ENCODE measurements around the gene ALDH1A1. TPM values are rescaled to one million over a fixed set of nuclear protein-coding genes. Genes with fewer than 3 reads are reported as not detected.

Gene ALDH1A1
- total RNA-seq, 1 donor from 2014 or later: 23.3 TPM

DNA sequence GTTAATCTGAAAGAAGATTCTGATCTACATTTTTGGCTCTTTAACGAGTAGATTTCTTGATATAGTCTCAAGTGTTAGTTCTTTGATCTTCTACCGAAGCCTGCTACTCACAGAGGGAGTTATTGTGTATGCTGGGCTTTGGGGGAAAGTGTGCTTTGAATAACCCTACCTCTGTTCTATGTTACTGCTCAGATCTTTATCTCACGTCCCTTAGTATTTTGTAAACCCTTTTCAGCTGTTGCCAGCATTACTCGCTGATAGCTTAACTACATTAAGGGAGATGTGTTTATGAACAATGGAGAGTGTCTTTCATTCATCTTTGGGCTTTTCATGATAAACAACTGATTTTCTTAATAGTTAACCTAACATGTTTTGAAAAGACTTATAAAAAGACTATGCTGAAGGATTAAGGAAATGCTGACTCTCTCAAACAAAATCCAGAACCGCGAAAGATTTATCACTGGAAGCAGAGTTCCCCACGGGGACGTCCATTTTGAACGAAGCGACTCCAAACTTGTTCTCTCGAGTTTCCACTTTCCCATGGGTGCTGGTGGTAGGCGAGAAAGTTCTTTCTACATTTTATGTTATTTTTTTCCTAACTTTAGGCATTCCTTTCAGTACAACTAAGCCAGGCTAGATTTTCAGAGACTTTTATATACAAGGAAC, 27.9 kb upstream of the ALDH1A1 start:
- intact Hi-C loops (cut with micrococcal nuclease): no loop called here
- DNase-seq: no peak
- ATAC-seq: no peak

- intact Hi-C loops (cut with micrococcal nuclease): no loop called here
- no peak for DNase-seq
- no peak for ATAC-seq
Measured at GRCh38 chr9:72980183-72980582, 27.3 kb upstream of the ALDH1A1 start.

DNA sequence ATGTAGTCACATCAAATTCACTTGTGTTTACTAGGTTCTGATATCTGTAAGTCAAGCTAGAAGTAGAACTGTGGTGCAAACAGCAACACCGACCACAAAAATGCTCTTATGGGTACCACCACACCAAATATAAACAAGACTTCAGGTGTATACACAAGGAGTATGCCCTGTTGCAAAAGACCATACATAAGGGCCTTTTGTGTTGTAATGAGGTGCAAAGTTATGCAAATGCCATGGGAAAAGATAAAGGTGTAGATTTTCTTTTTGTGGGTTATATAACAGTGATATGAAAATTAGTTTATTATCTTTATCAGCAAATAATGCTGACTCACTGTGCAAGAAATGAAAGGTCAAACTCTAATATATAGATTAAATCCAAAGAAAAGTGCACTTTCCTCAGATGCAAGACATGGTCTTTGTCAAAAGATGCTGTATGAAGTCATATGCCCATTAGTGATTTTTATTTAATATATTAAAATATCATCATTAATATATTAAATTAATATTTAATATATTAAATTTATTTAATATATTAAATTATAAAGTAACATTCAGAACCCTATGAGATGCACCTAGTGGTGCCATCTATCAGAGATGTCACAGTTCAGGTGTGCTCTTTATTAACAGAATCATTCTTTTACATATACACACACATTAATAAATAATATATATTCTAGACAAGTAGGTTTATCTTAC, 26.7 kb upstream of the ALDH1A1 start:
- ATAC-seq (no peak), DNase-seq (no peak)
- intact Hi-C loops (cut with micrococcal nuclease): no loop called here

- intact Hi-C loops (cut with micrococcal nuclease): no loop called here
- ATAC-seq: no peak
- no peak for DNase-seq
Measured at GRCh38 chr9:72978744-72979143, 25.9 kb upstream of the ALDH1A1 start.

DNA sequence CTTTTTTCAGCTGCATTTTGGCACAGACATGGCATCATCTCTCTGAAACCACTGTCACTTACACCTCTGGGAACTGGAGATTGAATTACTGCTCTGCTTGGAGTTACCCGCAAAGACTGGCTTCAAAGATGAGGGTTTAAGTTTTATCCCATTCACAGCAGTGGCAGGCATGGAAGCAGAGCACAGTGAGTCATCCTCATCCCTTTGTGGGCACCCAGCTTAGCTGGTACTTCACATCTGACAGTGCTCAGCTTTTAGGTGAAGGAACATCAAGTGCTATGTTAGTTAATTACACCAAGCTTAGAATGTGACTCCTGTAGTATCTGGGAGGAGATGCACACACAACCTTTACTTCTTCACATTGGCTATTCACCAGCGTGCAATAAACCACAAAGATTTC, 24.8 kb upstream of the ALDH1A1 start:
- DNase-seq: no peak
- intact Hi-C loops (cut with micrococcal nuclease): no loop called here
- no peak for ATAC-seq

- intact Hi-C loops (cut with micrococcal nuclease): no loop called here
- ATAC-seq (no peak), DNase-seq (no peak)
Measured at GRCh38 chr9:72974501-72974900, 21.6 kb upstream of the ALDH1A1 start.

DNA sequence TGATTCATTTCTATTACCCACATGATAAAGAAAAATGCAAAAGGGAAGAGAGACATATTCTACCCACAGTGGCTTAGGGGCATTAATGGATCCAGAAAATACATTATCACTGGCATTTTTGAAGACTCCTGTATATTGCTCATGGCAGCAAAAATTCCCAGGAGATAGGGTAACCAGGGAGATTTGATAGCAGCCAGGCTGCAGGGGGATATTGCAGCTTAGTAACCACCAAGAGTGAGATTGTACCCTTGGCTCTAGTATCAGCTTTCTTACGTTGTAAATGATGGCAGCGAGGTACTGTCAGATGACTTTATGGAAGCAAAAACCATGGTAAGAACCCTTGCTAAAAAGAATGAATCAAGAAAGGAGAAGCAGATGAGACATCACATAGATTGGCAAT, 19.8 kb upstream of the ALDH1A1 start:
- no peak for DNase-seq
- intact Hi-C loops (cut with micrococcal nuclease): no loop called here
- ATAC-seq: no peak

DNA sequence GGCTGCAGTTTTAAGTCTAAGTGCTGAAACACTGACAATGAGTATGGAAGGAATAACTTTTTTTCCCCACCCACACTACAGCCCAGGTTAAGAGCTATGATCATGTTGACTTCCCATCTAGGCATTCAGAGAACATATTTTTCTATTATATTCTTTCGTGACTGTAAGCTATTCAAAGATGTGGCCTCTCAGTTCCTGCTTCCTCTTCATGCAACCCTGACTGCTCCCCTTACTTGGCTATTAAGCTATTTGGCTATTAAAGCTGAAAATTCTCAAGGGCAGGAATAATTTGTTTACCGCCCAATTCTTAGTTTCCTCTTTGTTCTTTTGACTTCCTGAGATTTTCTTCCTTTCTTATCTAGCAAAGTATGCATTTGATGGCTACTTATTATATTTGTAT, 18.6 kb upstream of the ALDH1A1 start:
- ATAC-seq: no peak
- DNase-seq: no peak

GRCh38 chr9:72960446-72960845, 7.6 kb upstream of the ALDH1A1 start:
- DNase-seq (no peak), ATAC-seq (no peak)
- intact Hi-C loops (cut with micrococcal nuclease): no loop called here

More for the DNA sequence above, 18.6 kb upstream of the ALDH1A1 start:
- intact Hi-C loops (cut with micrococcal nuclease): no loop called here

DNA sequence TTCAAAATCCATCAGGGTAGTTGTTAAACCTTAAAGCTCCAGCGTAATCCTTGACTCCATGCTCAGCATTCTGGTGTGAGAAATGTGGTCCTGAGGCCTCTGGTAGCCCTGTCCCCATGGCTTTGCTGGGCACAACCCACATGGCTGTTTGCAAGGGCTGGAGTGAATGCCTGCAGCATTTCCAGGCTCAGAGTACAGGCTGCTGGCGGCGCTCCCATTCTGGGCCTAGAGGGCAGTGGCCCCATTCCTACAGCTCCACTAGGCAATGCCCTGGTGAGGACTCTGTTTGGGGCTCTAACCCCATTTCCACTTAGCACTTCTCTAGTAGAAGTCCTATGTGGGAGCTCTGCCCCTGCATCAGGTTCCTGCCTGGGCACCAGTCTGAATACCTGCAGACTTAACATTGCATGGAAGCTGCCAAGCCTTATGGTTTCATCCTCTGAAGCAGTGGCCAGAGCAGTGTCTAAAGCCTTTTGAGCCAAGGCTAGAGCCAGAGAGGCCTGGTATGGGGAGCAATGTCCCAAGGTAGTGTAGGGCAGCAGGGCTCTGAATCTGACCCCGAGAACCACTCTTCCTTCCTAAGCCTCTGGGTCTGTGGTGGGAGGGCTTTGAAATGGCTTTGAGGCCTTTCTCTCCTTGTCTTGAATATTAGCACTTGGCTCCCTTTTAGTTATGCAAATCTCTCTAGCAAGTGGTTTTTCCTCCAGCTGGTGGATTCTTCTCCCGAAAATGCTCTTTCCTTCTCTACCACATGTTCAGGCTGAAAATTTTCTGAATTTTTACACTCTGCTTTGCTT, 5.8 kb upstream of the ALDH1A1 start:
- intact Hi-C loops (cut with micrococcal nuclease): no loop called here
- DNase-seq: no peak
- ATAC-seq: no peak

DNA sequence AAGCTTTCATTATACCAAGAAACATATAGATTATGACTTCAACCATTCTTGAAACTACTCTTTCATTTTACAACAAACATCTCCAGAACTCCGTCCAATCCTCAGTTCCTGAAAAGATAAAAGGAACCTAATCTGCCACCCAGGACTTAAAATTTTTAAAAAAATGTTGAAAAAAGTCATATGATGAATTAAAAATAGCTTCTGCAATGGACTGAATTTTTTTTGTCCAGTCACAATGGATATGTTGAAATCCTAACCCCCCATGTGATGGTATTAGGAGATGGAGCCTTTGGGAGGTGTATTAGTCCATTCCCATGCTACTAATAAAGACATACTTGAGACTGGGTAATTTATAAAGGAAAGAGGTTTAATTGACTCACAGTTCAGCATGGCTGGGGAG, 2.7 kb upstream of the ALDH1A1 start:
- DNase-seq (no peak), ATAC-seq (peak; percentile 26)
- intact Hi-C loops (cut with micrococcal nuclease): no loop called here

DNA sequence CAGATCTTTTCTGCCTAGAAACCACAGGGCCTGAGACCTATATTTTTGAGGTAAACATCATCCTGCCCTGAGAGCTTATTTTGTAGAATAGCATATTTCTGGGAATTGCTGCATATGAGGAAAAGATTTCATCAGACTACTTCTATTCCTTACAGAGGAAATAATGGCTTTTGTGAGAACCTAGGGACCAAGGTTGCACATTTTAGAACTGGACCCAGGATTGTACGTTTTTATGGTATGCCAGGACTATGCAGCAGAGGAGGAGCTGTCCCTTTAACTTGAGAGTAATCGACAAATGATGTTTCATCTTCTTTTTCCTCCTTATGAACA, 2.2 kb upstream of the ALDH1A1 start:
- no peak for ATAC-seq
- DNase-seq: no peak
- intact Hi-C loops (cut with micrococcal nuclease): no loop called here

DNA sequence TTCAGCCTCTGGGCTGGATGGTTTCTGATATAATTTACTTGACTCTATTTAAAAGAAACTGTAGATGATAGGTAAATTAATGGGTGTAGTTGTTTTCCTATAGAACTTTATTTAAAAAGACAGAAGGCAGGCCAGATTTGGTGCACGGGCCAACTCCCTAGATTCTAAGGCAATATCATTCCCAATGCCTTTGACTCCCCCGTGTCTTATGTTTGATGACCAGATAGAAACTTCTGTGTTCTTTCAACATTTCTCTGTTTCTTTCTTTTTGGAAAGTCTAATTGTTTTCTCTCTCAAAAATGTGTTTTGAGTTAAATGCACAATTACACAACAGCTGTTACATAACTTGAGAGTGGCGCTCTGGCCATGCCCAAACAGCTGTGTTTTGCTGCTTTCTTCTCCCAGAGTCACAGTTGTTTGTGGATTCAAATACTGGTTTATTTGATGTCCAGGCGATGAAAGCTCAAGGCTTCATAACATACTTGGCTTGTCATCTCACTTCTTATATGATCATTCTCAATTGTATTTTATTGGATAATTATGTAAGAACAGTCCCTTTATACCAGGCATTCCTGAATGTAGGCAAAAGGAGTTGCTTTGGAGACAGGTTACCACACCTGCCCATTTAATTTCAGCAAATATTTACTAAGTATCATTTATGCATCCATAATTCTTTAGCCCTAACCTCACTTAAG, 1.7 kb upstream of the ALDH1A1 start:
- intact Hi-C loops (cut with micrococcal nuclease): no loop called here

GRCh38 chr9:72952381-72952690, 517 bp downstream of the ALDH1A1 start:
- intact Hi-C loops (cut with micrococcal nuclease): no loop called here
- DNase-seq: no peak
- ATAC-seq: no peak

More for the DNA sequence above, 1.7 kb upstream of the ALDH1A1 start:
- DNase-seq (peak; percentile 46), ATAC-seq (peak; percentile 82)

DNA sequence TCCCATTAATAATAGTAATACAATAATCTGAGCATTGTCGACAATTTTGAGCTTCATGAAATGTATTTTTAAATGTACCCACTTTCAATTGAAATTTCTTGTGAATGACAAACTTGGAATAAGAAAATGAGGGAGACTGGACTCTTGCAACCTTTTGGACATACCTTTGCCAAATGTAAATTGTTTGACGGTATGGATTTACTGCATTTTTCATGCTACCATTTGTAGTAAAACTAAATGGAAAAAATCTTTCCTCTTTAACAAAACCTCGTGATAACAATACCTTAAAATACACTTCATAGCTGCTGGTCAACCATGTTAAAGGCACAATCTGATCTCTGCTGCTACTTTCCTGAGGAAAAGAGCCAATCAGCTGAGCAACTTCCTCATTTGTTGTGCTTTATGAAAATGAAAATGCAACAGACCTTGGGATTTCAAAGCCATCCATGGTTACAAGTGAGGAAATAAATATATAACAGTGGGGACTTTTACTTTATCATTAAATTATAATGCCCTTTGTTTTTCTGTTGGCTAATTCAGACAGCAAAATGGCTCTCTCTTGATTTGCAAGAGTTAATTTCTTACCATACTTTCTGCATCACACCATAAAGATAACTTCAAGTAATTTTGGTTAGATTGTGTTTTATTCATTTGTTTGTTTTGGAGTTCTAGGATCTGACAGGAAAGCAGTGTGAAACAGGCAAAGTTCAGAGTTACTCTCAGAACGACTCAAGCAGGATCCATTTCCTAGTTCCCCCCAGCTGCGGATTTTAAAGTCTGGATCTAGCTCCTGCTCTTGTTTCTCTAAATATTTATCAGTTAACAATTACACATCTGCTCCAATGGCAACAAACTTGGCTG, 1.1 kb downstream of the ALDH1A1 start:
- no peak for DNase-seq
- ATAC-seq: peak; percentile 19
- intact Hi-C loops (cut with micrococcal nuclease): no loop called here

DNA sequence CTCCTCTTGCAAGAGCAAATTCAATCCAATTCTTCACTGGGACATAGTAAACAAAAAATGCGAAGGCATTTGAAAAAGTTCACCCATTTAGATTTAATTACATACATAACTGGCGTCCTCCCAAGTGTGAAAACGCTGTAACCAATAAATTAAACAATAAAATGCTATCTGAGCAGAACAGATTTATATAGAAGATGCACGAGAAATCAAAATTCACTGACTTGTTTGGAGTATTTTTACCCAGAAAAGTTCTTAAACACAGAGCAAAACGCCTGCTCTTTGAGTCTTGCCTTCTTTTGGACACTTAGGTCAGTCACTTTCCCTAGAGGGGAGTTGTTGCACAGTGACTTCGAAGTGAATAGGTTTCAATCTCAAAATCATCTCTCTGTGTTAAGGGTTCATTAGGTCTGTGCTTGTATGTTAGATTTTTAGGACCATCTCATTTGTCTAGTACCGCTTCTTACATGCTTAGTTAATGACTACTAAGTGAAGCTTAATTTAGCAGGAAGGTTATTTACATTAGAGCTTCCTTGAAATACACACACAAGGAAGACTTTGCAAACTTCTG, 1.9 kb downstream of the ALDH1A1 start:
- no peak for ATAC-seq
- no peak for DNase-seq
- intact Hi-C loops (cut with micrococcal nuclease): no loop called here

DNA sequence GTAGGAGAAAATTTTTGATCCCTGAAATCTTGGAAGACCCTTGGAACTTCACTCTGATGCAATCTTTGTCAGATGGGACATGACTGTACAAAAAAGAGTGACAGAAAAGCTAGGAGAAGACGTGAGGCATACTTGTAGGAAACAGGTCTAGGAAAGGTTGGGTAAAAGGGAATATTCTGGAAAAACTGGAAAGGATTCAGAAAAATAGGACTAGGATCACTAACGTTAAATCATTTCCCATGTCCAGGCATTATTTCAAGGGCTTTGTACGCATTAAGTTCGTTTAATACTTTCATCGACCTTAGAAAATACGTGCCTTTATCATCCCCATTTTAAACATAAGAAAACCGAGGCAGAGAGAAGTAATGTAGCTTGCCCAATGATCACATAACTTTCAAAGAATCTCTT, 2.9 kb downstream of the ALDH1A1 start:
- ATAC-seq (no peak), DNase-seq (no peak)
- intact Hi-C loops (cut with micrococcal nuclease): no loop called here

GRCh38 chr9:72949244-72949582, 3.6 kb downstream of the ALDH1A1 start:
- ATAC-seq (peak; percentile 57), DNase-seq (no peak)
- intact Hi-C loops (cut with micrococcal nuclease): no loop called here
